Stomach smooth muscle (tissue), 2 donors: ENCODE data around the gene RCAN1.

Source experiments
- H3K27ac ChIP-seq: one replicate; pipeline ENCODE4 v1.7.0; 2013; ENCODE audit warnings: mild to moderate bottlenecking, low read length, inconsistent platforms
- H3K27me3 ChIP-seq, 2 donors: one replicate each; pipeline ENCODE4 v1.7.0; 2013; ENCODE audit warnings: low read length in 2 of 2; ENCODE audit not compliant: insufficient read depth in 2 of 2, control insufficient read depth in 1 of 2
- H3K36me3 ChIP-seq, 2 donors: one replicate each; pipeline ENCODE4 v1.7.0; 2013; ENCODE audit warnings: low read length in 2 of 2; ENCODE audit not compliant: control insufficient read depth in 2 of 2, insufficient read depth in 2 of 2
- H3K4me1 ChIP-seq: one replicate; pipeline ENCODE4 v1.7.0; 2013; ENCODE audit warnings: low read length; ENCODE audit not compliant: control insufficient read depth, insufficient read depth
- H3K4me3 ChIP-seq, 2 donors: one replicate each; pipeline ENCODE4 v1.7.0; 2013; ENCODE audit warnings: low read length in 2 of 2
- H3K9ac ChIP-seq, 2 donors: one replicate each; pipeline ENCODE4 v1.7.0; 2013; ENCODE audit warnings: low read length in 2 of 2, mild to moderate bottlenecking in 1 of 2
- H3K9me3 ChIP-seq, 2 donors: one replicate each; pipeline ENCODE4 v1.7.0; 2013; ENCODE audit warnings: low read length in 2 of 2; ENCODE audit not compliant: control insufficient read depth in 2 of 2
- donor health status: healthy.
- donor health status: Pancreatic carcinoma.

The RCAN1 gene

DNA sequence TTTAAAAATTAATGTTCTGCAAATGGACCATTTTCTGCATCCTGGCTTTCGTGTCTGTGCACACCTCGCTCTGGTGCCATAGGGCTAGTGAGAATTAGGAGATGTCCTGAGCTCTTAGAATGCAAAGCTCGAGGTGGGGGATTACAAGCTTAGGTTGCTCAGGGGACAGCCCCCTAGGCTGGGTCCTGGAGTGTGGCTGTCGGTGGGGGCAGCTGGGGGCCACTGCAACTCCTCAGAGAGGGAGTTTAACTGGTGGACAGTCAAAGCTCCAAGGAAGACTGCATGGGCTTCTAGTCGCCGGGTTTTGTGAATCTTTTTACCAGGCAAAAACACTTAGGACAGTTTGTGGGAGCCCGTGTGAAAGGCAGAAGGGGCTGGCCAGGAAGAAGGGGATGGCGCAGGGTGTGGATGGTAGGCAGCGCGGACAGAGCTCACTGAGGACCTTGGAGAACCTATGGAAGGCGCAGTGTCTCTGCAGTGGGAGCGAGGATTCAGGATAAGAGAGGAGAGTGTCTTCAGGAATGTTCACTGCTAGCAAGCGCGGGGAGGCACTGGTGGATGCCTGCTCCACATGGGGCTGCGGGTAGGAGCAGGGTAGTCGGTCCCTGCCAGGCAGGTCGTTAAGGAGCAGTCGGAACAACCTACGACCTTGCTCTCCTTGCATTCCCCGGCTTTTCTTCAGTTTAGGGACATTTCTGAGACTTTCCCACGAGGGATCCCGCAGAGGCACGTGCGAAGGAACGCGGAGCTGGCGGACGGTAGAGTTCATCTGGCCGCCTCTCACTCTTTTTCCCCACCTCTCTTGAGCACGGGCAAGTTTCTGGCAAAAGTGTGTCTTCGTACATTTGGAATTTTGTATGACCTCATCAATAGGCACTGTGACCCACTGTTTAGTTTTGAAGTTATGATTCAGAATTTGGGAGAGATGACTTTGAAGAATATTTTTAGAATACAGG, 90.0 kb downstream of the RCAN1 start:
- H3K27me3 ChIP-seq = no peaks in the 10 kb centered on the region
- H3K4me3 ChIP-seq = peak overlapping the region; percentile 75 to 81
- H3K27ac ChIP-seq = peak overlapping the region; percentile 49
- peaks cover 20 to 21% of the 10 kb centered on the region in 2 donors for H3K36me3 ChIP-seq
- no peaks in the 10 kb centered on the region for H3K9me3 ChIP-seq
- H3K9ac ChIP-seq = peak overlapping the region; percentile 37 to 99
- peaks cover 19% of the 10 kb centered on the region for H3K4me1 ChIP-seq

DNA sequence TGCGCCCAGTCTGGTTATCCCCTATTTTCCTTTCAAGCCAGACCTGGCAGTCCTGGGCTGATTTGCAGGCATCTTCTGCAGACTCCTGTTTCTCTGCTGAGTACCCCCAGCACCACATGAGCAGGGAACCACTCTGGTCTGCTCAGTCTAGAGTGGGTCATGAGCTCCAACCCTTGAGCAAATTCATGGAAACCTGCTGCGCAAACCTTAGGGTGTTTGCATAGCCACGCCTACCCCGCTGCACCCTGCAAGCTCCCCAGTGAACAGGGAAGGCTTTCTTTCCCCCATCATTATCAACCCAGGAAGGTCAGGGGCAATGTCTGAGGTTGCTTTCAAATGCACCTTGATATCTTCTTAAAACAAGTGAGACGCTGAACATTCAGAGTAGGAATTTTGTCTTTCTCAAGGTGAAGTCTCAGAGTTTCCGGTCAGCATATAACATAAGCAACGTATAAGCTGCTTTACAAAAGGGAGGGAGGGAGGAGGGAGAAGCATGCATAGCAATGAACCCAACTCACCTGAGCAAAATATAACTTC, 91.8 kb downstream of the RCAN1 start:
- no peak overlapping the region for H3K27ac ChIP-seq
- no peak overlapping the region for H3K4me3 ChIP-seq
- H3K27me3 ChIP-seq = no peaks in the 10 kb centered on the region
- peaks cover 24 to 32% of the 10 kb centered on the region in 2 donors for H3K36me3 ChIP-seq
- H3K9me3 ChIP-seq = no peaks in the 10 kb centered on the region
- H3K4me1 ChIP-seq = peaks cover 22% of the 10 kb centered on the region
- H3K9ac ChIP-seq = no peak overlapping the region

DNA sequence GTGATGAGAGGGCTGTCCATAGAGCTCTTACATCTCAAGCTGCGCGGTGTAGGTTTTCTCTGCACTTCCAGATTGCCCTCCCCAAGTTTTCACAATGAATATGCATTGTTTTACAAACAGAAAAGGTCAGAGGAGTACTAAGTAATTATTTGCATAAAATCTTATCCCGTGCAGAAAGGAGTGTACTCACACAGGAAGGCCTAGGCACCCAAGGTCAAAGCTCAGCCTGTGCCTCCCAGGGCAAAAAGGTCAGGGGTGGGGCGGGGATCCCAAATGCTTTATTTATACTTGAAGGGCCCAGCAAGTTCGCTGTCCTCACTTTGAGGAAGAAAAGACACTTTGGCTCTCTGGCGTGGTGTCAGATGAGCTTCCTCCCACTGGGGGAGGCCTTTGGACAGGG, 92.6 kb downstream of the RCAN1 start:
- Histone ChIP-seq H3K9me3 (no peaks in the 10 kb centered on the region), H3K9ac (no peak overlapping the region), H3K4me1 (peaks cover 22% of the 10 kb centered on the region), H3K36me3 (peaks cover 31 to 40% of the 10 kb centered on the region in 2 donors), H3K27me3 (no peaks in the 10 kb centered on the region), H3K4me3 (no peak overlapping the region), H3K27ac (no peak overlapping the region)

DNA sequence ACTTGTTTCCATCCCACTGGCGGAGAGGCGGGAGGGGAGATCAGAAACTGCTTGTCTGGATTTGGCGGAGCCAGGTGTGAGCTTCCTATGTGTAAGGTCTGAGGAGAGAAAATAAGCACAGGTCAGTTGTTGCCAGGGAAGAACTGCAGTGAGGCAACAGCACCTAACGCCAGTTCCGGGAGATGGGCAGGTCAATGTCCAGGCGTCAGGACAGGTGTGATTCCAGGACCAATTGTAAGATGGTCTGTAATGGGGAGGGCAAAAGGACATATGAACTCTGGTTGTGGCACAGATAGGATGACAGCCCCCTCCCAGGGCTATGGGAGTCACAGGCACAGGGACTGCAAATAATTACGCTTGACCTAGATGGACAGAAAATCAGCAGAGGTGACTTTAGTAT, 93.4 kb downstream of the RCAN1 start:
- no peak overlapping the region for H3K27ac ChIP-seq
- peaks cover 22% of the 10 kb centered on the region for H3K4me1 ChIP-seq
- H3K4me3 ChIP-seq = no peak overlapping the region
- peaks cover 38 to 46% of the 10 kb centered on the region in 2 donors for H3K36me3 ChIP-seq
- H3K9me3 ChIP-seq = no peaks in the 10 kb centered on the region
- no peaks in the 10 kb centered on the region for H3K27me3 ChIP-seq
- H3K9ac ChIP-seq = no peak overlapping the region

DNA sequence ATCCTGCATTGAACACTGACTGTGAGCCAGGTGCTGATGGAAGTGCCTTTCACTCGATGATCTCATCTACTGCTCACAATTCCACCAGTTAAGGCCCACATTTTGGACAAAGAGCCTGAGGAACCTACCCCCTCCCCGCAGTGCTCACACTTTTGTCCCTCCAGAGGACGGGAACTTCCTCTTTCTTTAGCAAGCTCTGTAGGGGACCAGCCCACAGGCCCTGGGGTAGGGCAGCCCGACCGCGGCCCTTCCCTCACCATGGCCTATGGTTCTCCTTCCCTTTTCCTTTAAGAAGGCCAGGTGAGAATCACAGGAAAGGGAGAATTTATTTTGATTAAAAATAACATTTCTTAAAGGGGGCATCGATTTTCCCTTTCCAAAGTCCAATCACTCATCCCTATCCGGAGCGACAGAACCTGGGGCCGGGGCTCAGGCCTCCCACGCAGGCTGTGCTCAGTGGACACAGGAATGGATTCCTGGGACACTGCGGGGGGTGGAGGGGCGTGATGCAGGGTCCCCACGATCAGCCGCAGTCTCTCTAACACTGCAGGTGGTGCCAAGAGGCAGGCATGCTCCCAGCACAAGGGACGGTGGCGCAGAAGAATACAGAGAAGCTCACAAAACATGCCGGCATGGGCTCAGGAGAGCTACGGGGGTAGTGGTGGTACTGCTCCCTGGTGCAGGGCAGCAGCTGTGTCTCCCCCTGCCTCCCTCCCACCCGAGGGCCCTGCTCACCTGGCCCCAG, 94.0 kb downstream of the RCAN1 start:
- H3K9ac ChIP-seq = no peak overlapping the region
- no peak overlapping the region for H3K27ac ChIP-seq
- no peaks in the 10 kb centered on the region for H3K27me3 ChIP-seq
- H3K4me3 ChIP-seq = no peak overlapping the region
- no peaks in the 10 kb centered on the region for H3K9me3 ChIP-seq
- H3K4me1 ChIP-seq = peaks cover 22% of the 10 kb centered on the region
- H3K36me3 ChIP-seq = peaks cover 40 to 48% of the 10 kb centered on the region in 2 donors

DNA sequence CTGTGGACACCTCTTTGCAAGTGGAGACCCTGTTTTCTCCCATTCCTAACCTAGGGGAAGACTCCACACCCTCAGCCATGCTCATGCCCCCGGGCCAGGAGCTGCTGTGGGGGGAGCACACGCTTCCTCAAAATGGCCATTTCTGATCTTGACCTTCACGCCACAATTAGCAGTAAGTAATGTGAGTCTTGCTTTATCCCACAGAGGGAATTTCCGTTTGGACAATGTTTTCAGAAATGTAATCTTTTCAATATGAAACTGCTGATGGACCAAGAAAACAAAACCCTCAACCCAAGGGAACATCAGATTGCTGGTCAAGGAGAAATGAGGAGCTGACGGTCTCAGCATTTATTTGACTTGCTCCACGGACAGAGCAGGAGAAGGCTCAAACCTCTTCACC, 94.6 kb downstream of the RCAN1 start:
- Histone ChIP-seq H3K9ac (no peak overlapping the region), H3K27ac (no peak overlapping the region), H3K4me3 (no peak overlapping the region), H3K36me3 (peaks cover 40 to 52% of the 10 kb centered on the region in 2 donors), H3K27me3 (no peaks in the 10 kb centered on the region), H3K4me1 (peaks cover 22% of the 10 kb centered on the region), H3K9me3 (no peaks in the 10 kb centered on the region)

DNA sequence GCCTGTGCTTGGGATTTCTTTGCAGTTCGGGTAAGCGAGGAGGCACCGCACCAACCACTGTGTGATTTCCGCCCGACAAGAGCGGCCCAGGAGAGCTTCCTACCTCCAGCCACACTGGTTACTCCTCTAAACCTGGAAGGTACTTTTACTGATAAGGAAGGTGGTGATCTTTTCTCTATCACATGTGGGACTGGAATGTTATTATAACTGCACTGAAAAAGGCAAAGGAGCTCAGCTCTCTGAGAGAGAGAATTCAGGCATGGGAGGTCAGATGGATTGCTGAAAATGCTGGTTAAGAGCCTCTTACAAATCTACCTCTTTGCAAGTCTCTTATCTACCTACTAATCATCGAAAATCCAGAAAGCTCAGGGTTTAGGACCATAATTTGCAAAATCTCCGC, 95.2 kb downstream of the RCAN1 start:
- no peak overlapping the region for H3K4me3 ChIP-seq
- no peak overlapping the region for H3K27ac ChIP-seq
- H3K9me3 ChIP-seq = no peaks in the 10 kb centered on the region
- H3K36me3 ChIP-seq = peaks cover 40 to 52% of the 10 kb centered on the region in 2 donors
- H3K4me1 ChIP-seq = peaks cover 19% of the 10 kb centered on the region
- no peak overlapping the region for H3K9ac ChIP-seq
- H3K27me3 ChIP-seq = no peaks in the 10 kb centered on the region

DNA sequence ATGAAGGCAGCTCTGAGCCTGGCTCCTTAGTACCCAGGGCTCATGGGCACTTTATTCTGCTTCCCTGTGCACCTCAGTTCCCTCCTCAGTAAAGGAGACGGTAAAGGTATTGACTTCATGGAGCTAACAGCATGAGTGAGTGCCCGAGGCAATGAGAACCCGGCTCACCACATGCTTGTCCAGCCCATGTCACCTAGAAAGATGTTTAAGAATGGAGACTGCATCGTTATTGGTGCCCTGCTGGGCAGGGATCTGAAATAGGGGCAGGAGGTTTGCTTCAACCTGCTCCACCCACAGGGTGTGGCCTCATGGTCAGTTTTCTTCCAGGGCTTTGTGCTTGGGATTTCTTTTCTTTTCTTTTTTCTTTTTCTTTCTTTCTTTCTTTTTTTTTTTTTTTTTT, 95.9 kb downstream of the RCAN1 start:
- Histone ChIP-seq H3K4me1 (peaks cover 14% of the 10 kb centered on the region), H3K9me3 (no peaks in the 10 kb centered on the region), H3K9ac (no peak overlapping the region), H3K27ac (no peak overlapping the region), H3K4me3 (no peak overlapping the region), H3K27me3 (no peaks in the 10 kb centered on the region), H3K36me3 (peaks cover 40 to 52% of the 10 kb centered on the region in 2 donors)

DNA sequence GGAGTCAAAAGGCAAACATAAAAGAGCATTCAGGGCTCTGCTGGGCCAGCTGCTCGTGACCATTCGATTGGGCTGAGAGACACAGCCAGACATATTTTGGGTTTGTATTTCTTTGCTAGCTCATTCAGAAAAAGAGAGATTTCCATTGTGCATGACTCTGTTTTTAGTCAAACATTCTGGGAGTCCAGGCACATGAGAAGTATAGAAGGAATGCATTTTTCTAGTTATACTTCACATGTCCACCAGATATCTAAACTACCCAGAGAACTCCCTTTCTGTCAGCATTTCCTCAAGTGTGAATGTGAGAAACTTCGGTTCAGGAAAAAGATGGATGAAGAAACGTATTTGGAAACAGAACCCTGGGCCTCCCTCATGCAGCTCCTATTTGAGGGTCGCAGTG, 96.6 kb downstream of the RCAN1 start:
- no peak overlapping the region for H3K27ac ChIP-seq
- H3K36me3 ChIP-seq = peaks cover 39 to 52% of the 10 kb centered on the region in 2 donors

DNA sequence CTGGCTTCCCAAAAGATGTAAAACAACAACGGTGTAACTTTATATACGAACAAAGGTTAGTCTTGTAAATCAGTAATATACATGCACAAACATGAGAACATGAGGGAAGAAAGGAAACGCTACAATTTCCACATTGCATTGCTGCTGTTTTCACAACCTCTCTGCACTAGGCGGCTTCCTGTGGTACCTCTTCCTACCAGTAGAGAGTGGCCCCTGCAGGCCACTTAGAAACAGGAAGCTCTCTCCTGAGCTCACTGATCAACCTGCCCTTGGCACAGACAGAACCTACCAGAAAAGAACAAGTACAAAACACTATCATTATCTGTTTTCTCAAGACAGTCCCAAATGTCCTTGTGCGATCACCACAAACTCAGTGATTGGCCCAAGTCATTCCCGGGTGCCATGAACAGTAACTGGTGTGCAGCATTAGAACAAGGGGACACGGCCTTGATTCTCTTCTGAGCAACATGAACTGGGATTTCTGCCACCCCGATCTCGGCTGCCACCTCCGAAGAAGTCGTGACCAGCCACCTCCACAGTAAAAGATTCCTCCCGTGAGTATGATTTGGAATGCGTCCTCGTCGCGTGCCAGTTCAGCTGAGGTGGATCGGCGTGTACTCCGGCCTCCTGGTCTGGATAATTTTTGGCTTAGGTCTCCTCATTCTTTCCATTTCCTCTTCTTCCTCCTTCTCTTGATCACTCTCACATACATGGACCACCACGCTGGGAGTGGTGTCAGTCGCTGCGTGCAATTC, 97.2 kb downstream of the RCAN1 start:
- Histone ChIP-seq H3K4me1 (peaks cover 8% of the 10 kb centered on the region), H3K27ac (no peak overlapping the region), H3K9ac (no peak overlapping the region), H3K4me3 (no peak overlapping the region), H3K9me3 (no peaks in the 10 kb centered on the region), H3K27me3 (no peaks in the 10 kb centered on the region), H3K36me3 (peaks cover 33 to 48% of the 10 kb centered on the region in 2 donors)

More for the DNA sequence above, 96.6 kb downstream of the RCAN1 start:
- Histone ChIP-seq H3K9ac (no peak overlapping the region), H3K4me1 (peaks cover 14% of the 10 kb centered on the region), H3K27me3 (no peaks in the 10 kb centered on the region), H3K9me3 (no peaks in the 10 kb centered on the region), H3K4me3 (no peak overlapping the region)
